ENCODE data around the gene CRIP2. TPM values are rescaled to one million over a fixed set of nuclear protein-coding genes. Genes with fewer than 3 reads are reported as not detected.
A peak's percentile ranks its signal among the peaks of the same experiment; 100 is the strongest.

CRIP2 gene
- total and polyA plus RNA-seq, 2 of the 8 experiments (the other 6 are each of a cell fraction or from before 2014, with no cell fraction given) = 4.2 to 13.5 TPM

DNA sequence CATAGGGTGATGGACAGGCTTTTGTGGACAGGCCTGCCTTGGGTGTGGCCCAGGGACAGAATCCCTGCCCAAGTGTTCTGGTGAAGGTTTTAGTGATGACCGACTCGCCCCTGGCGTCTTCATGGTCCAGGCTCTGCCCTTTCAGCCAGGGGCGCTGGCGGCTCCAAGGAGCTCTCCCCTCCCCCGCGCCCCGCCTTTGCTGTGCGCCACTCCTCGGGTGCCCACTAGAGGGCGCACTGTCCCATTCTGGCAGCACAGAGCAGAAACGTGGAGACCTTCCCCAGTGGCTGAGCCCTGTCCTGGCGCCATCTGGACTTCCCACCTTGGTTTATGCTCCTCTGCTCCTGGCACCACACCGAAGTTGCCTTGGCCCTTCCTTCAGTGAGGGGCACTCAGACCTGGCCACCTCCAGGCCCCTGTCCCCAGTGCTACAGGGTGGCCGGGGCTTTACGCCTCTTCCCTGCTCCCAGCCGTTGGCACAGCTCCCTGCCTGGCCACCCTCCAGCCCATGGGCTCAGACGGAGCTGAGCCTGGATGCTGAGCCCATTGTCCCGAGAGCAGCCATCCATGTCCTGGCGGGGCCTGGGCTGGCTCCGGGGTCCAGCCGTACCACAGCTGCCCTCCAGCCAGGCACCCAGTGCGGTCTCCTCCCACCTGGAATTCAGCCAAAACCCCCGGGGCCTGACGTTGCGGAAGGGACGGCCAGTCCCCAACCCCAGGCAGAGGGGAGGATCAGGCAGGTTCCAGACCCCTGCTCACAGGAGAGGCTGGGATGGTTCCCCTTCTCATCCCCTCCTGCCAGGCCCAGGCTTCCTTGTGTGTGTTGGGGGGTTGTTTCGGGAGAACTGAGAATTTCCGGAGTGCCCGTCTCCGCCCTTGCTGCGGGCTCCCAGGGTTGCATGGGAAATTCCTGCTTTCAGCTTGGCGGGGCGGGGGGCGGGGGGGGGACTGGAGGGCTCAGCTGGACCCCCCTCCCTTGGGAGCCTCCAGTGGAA, 6.5 kb downstream of the CRIP2 start (continued):
- TF ChIP-seq E2F6 (IDR thresholded peaks at IDR 0.05) = peak; percentile 60
- peak; percentile 44; the same call in 1 of the 2 replicates for TF ChIP-seq CHD2 (IDR thresholded peaks at IDR 0.05; ENCODE audit: low read length)
- TF ChIP-seq MAX (IDR thresholded peaks at IDR 0.05) = peak; percentile 79
- TF ChIP-seq RFX5 (IDR thresholded peaks at IDR 0.05; ENCODE audit: borderline replicate concordance, low read depth, low read length) = no peak
- TF ChIP-seq SP1 (IDR thresholded peaks at IDR 0.05; ENCODE audit: low read depth, low read length) = 0 out of 2 replicates have a peak, but pooled peaks have one; percentile 42
- TF ChIP-seq, protein P1, sequence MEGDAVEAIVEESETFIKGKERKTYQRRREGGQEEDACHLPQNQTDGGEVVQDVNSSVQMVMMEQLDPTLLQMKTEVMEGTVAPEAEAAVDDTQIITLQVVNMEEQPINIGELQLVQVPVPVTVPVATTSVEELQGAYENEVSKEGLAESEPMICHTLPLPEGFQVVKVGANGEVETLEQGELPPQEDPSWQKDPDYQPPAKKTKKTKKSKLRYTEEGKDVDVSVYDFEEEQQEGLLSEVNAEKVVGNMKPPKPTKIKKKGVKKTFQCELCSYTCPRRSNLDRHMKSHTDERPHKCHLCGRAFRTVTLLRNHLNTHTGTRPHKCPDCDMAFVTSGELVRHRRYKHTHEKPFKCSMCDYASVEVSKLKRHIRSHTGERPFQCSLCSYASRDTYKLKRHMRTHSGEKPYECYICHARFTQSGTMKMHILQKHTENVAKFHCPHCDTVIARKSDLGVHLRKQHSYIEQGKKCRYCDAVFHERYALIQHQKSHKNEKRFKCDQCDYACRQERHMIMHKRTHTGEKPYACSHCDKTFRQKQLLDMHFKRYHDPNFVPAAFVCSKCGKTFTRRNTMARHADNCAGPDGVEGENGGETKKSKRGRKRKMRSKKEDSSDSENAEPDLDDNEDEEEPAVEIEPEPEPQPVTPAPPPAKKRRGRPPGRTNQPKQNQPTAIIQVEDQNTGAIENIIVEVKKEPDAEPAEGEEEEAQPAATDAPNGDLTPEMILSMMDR (IDR thresholded peaks at IDR 0.05; ENCODE audit: control extremely low read depth in 1 of 3, insufficient read depth in 1 of 3, low read depth in 1 of 3, low read length in 3 of 3) = peak in 2 of 3 experiments; percentile 99; a peak in 3 of 4 replicates
- no peak for TF ChIP-seq HDAC6 (IDR thresholded peaks at IDR 0.05; ENCODE audit: low read depth, low read length)
- no peak for TF ChIP-seq GTF2F1 (IDR thresholded peaks at IDR 0.05; ENCODE audit: borderline replicate concordance, low read depth, low read length)
- TF ChIP-seq KDM1A (IDR thresholded peaks at IDR 0.05; ENCODE audit: borderline replicate concordance, low read length) = no peak
- TF ChIP-seq, protein P2, sequence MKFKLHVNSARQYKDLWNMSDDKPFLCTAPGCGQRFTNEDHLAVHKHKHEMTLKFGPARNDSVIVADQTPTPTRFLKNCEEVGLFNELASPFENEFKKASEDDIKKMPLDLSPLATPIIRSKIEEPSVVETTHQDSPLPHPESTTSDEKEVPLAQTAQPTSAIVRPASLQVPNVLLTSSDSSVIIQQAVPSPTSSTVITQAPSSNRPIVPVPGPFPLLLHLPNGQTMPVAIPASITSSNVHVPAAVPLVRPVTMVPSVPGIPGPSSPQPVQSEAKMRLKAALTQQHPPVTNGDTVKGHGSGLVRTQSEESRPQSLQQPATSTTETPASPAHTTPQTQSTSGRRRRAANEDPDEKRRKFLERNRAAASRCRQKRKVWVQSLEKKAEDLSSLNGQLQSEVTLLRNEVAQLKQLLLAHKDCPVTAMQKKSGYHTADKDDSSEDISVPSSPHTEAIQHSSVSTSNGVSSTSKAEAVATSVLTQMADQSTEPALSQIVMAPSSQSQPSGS (IDR thresholded peaks at IDR 0.05; ENCODE audit: low read length) = no peak
- no peak for TF ChIP-seq HDAC2 (IDR thresholded peaks at IDR 0.05; ENCODE audit: borderline replicate concordance in 1 of 2, low read depth in 2 of 2, low read length in 2 of 2)
- TF ChIP-seq RNF2 (IDR thresholded peaks at IDR 0.05; ENCODE audit: borderline replicate concordance, low read depth, low read length, missing control alignments, poor library complexity, severe bottlenecking) = no peak
- TF ChIP-seq SP4 (IDR thresholded peaks at IDR 0.05; ENCODE audit: low read length) = 0 out of 2 replicates have a peak, but pooled peaks have one; percentile 26
- TF ChIP-seq TCF12 (IDR thresholded peaks at IDR 0.05; ENCODE audit: low read depth, low read length) = peak; percentile 89
- TF ChIP-seq RBBP5 (IDR thresholded peaks at IDR 0.05; ENCODE audit: borderline replicate concordance, low read depth, low read length) = no peak
- TF ChIP-seq CREB1 (IDR thresholded peaks at IDR 0.05) = peak; percentile 74
- TF ChIP-seq TAF7 (optimal IDR thresholded peaks at IDR 0.05; ENCODE audit: borderline replicate concordance, low read depth, low read length) = no peak
